Calu3 (cell line): ENCODE results near the gene R3HDM1. TPM values are rescaled to one million over a fixed set of nuclear protein-coding genes. Genes with fewer than 3 reads are reported as not detected.

Experiments used
- BruUV-seq: library from RNA; stranded (reverse); fragments of 400-500 nt; replicated peaks from 2 replicates; lab custom pipeline; 2021; lab: Mats Ljungman, UMichigan
- CTCF ChIA-PET: fragments of 300-600 bp; sonication (Branson Sonifier 250); formaldehyde crosslinking; loops from one replicate; lab custom pipeline; 2022; ENCODE audit warnings: antibody characterized with exemption; lab: Charles Lee
- DNase-seq: peaks from one replicate; pipeline ENCODE4 v3.0.0; 2022
- H3K27ac Mint-ChIP-seq: one replicate; pipeline ENCODE4 v1.8.0; 2022; ENCODE audit warnings: mixed read lengths; ENCODE audit not compliant: unreplicated experiment
- H3K27me3 Mint-ChIP-seq: one replicate; pipeline ENCODE4 v1.8.0; 2022; ENCODE audit warnings: mixed read lengths; ENCODE audit not compliant: unreplicated experiment
- H3K36me3 Mint-ChIP-seq: one replicate; pipeline ENCODE4 v1.8.0; 2022; ENCODE audit warnings: mild to moderate bottlenecking, moderate library complexity, mixed read lengths; ENCODE audit not compliant: insufficient read depth, unreplicated experiment
- H3K4me1 Mint-ChIP-seq: one replicate; pipeline ENCODE4 v1.8.0; 2022; ENCODE audit warnings: mild to moderate bottlenecking, low read depth, mixed read lengths; ENCODE audit not compliant: unreplicated experiment
- H3K4me3 Mint-ChIP-seq: one replicate; pipeline ENCODE4 v1.8.0; 2022; ENCODE audit warnings: mild to moderate bottlenecking, low read depth, moderate library complexity, mixed read lengths; ENCODE audit not compliant: unreplicated experiment
- H3K9me3 Mint-ChIP-seq: one replicate; pipeline ENCODE4 v1.8.0; 2022; ENCODE audit warnings: low read depth, mixed read lengths; ENCODE audit not compliant: unreplicated experiment
- intact Hi-C: fragments of 100-400 bp; cut with micrococcal nuclease; formaldehyde crosslinking; loops from one replicate; pipeline ENCODE4 v1.10.0; 2022; ENCODE audit not compliant: unreplicated experiment
- total RNA-seq: library from RNA; stranded (reverse); gene quantifications from 2 replicates; pipeline ENCODE4 v1.2.3, GENCODE V29; 2022
- TF ChIP-seq, protein P1 (sequence below): fragments of 200-600 bp; IDR thresholded peaks from one replicate; pipeline ENCODE4 v1.8.0; 2022; ENCODE audit warnings: antibody characterized with exemption; ENCODE audit not compliant: unreplicated experiment

Gene R3HDM1
- total RNA-seq, 1 experiment from 2014 or later, result 46.1 TPM

- no TSS peak for BruUV-seq
- TF ChIP-seq, protein P1, sequence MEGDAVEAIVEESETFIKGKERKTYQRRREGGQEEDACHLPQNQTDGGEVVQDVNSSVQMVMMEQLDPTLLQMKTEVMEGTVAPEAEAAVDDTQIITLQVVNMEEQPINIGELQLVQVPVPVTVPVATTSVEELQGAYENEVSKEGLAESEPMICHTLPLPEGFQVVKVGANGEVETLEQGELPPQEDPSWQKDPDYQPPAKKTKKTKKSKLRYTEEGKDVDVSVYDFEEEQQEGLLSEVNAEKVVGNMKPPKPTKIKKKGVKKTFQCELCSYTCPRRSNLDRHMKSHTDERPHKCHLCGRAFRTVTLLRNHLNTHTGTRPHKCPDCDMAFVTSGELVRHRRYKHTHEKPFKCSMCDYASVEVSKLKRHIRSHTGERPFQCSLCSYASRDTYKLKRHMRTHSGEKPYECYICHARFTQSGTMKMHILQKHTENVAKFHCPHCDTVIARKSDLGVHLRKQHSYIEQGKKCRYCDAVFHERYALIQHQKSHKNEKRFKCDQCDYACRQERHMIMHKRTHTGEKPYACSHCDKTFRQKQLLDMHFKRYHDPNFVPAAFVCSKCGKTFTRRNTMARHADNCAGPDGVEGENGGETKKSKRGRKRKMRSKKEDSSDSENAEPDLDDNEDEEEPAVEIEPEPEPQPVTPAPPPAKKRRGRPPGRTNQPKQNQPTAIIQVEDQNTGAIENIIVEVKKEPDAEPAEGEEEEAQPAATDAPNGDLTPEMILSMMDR, result no peak
These were observed 39.6 kb downstream of the R3HDM1 start for GRCh38 chr2:135570884-135571283.

DNA sequence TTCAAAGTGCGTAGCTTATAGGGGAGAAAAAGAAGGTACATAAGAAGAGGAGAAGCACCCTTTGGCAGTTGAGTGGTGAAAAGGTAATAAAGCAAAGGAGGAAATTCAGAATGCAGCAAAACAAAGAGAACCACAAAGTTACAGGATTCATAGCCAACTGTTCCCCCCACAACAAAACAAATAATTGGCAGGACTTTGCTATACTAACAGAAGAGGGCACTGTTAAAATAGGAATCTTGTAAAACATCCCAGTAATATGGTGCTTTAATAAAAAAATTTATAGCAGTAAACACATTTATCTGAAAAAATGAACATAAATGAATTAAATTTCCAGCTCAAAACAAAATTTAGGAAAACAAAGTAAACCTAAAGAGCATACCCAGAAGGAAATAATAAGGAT lies 42.3 kb downstream of the R3HDM1 start:
- CTCF ChIA-PET, result no interaction called here
- intact Hi-C loops, result no loop called here
- H3K36me3 Mint-ChIP-seq, result peaks cover 11% of the 10 kb centered on the region
- TF ChIP-seq, protein P1, result no peak
- H3K27me3 Mint-ChIP-seq, result no peaks in the 10 kb centered on the region
- no TSS peak for BruUV-seq
- no peaks in the 10 kb centered on the region for H3K4me1 Mint-ChIP-seq
- H3K9me3 Mint-ChIP-seq, result no peaks in the 10 kb centered on the region
- H3K4me3 Mint-ChIP-seq, result no peak overlapping the region
- H3K27ac Mint-ChIP-seq, result no peak overlapping the region
- DNase-seq, result no peak

More at GRCh38 chr2:135570884-135571283, 39.6 kb downstream of the R3HDM1 start:
- Mint-ChIP-seq H3K27me3 (no peaks in the 10 kb centered on the region), H3K4me1 (no peaks in the 10 kb centered on the region), H3K4me3 (no peak overlapping the region), H3K36me3 (peaks cover 11% of the 10 kb centered on the region), H3K9me3 (no peaks in the 10 kb centered on the region), H3K27ac (no peak overlapping the region)
- intact Hi-C loops, result no loop called here
- no peak for DNase-seq
- CTCF ChIA-PET, result no interaction called here

GRCh38 chr2:135581282-135581681 lies 50.0 kb downstream of the R3HDM1 start:
- CTCF ChIA-PET, result no interaction called here
- intact Hi-C loops, result no loop called here
- no peaks in the 10 kb centered on the region for H3K36me3 Mint-ChIP-seq
- BruUV-seq, result no TSS peak
- TF ChIP-seq, protein P1, result no peak
- H3K9me3 Mint-ChIP-seq, result no peaks in the 10 kb centered on the region
- no peak overlapping the region for H3K27ac Mint-ChIP-seq
- no peak overlapping the region for H3K4me3 Mint-ChIP-seq
- H3K4me1 Mint-ChIP-seq, result no peaks in the 10 kb centered on the region
- no peaks in the 10 kb centered on the region for H3K27me3 Mint-ChIP-seq
- no peak for DNase-seq

- no peak for DNase-seq
- no peaks in the 10 kb centered on the region for H3K9me3 Mint-ChIP-seq
- CTCF ChIA-PET, result no interaction called here
- BruUV-seq, result no TSS peak
- no peaks in the 10 kb centered on the region for H3K4me1 Mint-ChIP-seq
- no peak overlapping the region for H3K27ac Mint-ChIP-seq
- TF ChIP-seq, protein P1, result no peak
- no peaks in the 10 kb centered on the region for H3K27me3 Mint-ChIP-seq
- H3K36me3 Mint-ChIP-seq, result no peaks in the 10 kb centered on the region
- intact Hi-C loops, result no loop called here
- no peak overlapping the region for H3K4me3 Mint-ChIP-seq
These were observed 51.1 kb downstream of the R3HDM1 start for GRCh38 chr2:135582383-135582782.
